GM19240 (cell line): ENCODE results near the gene SNX24.
A peak's percentile ranks its signal among the peaks of the same experiment; 100 is the strongest.

Experiments used
- DNase-seq: peaks from one replicate; pipeline ENCODE4 v3.0.0; 2011; ENCODE audit warnings: low spot score; ENCODE audit not compliant: insufficient read length

SNX24 gene

DNA sequence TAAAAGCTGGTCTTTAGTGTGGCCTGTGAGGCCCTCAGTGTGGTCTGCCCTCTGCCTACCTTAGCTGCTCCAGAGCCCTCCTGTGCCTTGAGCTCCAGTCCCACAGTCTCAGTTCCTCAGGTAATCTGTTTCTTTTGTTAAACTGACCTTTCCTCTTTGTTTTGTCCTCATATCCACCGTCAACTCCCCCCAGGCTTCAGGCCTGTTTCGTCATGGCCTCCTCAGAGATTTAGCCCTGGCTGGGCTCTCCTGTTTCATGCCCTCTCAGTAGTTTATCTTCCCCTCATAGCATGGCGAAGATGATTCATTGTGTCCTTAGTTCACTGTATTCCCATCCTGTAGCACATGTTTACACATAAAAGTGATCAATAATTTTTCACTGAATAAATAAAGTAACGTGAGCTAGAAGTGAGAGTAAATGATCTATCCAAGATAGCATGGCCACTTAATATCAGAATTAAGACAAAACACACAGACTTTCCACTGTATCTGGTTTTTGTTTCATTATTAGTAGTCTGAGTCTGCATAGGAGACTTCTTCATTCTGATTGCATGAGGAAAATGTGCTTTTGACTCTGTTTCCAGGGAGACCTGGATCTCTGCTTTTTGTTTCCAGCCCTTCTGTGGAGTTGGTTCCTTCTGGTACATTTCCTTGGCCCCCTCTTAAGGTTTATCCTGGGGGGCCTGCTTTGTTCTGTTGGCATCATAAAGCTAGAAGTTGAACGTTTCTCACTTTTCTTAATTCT is 70.5 kb downstream of the SNX24 start:
- peak; percentile 18 for DNase-seq

- no peak for DNase-seq
Observed at GRCh38 chr5:122916490-122916889, 71.1 kb downstream of the SNX24 start.

- DNase-seq, result no peak
Observed at GRCh38 chr5:122919969-122920368, 74.6 kb downstream of the SNX24 start.

DNA sequence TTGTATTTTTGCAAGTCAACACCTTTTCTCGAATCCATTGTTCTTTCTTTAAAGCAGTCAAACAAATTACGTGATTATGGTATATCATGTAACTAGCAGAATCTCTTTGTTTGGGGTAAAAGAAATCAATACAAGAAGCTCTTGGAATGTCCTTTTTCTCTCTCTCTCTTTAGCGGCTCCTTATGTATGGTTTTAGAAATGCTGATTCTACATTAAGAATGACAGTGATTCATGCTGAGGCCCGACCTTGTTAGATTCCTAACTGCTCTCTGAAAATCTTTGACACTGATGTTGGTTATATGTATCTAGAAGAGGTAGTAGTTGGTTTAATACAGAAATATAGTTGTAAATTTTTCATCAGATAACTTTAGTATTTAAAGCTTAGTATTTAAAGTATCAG is 76.4 kb downstream of the SNX24 start:
- DNase-seq, result no peak

DNA sequence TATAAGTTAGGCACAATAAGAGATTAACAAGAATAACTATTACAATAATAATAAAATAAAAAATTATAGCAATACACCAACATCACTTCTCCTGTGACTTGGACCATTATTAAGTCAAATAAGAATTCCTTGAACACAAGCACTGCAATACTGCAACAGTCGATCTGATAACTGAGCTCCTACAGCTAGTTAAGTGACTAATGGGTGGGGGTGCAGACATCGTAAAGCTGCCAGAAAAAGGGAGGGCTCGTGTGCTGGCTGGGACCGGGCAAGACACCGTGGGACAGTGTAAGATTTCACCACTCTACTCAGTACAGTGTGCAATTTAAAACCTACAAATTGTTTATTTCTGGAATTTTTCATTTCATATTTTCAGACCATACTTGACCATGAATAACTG is 78.8 kb downstream of the SNX24 start:
- no peak for DNase-seq

DNA sequence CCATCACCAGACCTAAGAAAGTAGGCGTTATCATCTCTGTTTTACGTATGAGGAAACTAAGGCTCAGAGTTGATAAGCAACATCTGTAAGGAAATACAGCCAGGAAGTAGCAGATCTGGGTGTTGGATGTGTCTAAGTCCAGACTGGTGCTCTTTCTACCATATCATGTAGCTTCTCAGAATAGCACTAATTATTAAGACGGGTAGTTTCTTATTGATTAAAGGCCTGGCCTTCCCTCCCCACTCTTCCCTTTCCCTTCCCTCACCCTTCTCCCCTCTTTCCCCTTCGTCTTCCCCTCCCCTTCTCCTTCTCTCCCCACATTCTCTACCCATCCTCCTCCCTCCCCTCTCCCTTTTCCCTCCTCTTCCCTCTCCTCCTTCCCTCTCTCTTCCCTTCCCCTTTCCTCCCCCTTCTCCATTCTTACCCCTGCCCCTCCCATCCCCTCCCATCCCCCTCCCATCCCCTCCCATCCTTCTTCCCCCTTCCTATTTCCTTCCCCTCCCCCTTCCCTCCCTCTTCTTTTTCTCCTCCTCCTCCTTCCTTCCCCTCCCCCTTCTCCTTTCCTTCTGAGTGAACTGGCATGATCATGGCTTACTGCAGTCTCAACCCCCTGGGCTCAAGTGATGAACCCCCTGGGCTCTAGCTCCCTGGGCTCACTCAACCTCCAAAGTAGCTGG is 79.4 kb downstream of the SNX24 start:
- no peak for DNase-seq

GRCh38 chr5:122929001-122929400 is 83.6 kb downstream of the SNX24 start:
- no peak for DNase-seq

GRCh38 chr5:122929980-122930379 is 84.6 kb downstream of the SNX24 start:
- no peak for DNase-seq

- DNase-seq, result no peak
Observed at GRCh38 chr5:122933956-122934355, 88.5 kb downstream of the SNX24 start.

- no peak for DNase-seq
Observed at GRCh38 chr5:122936088-122936487, 90.7 kb downstream of the SNX24 start.

DNA sequence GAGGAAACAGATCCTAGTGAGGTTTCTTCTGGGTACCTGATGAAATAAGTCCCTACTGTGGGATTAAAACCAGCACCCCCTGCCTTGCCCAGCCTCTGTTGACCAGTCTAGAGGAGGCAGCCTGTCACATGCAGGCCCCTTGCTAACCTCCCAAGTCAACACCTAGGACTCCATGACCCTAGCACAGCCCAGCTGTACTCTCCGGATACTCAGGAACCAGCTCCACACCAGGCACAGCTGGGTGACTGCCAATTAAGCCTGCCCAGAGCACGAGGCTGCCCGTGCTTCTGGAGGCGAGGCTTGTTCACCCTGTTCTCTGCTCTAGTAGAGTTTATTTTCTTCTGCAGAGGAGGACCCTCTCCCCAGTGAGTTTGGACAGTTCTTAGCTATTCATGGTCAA is 92.5 kb downstream of the SNX24 start:
- DNase-seq, result no peak

DNA sequence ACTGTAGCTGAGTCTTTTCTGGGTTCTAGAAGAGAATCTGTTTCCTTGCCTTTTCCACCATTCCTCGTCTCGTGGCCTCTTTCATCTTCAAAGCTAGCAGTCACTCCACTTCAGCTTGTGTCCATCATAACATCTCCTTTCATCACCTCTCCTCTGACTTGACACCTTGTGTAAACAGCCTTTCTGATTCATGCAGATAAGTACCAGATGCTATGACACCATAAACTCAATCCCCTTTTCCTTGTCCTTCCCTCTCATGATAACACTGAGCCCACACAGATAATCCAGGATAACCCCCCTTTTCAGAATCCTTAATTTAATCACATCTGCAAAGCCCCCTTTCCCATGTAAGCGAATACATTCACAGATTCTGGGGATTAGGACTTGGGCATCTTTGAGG is 95.5 kb downstream of the SNX24 start:
- no peak for DNase-seq

DNA sequence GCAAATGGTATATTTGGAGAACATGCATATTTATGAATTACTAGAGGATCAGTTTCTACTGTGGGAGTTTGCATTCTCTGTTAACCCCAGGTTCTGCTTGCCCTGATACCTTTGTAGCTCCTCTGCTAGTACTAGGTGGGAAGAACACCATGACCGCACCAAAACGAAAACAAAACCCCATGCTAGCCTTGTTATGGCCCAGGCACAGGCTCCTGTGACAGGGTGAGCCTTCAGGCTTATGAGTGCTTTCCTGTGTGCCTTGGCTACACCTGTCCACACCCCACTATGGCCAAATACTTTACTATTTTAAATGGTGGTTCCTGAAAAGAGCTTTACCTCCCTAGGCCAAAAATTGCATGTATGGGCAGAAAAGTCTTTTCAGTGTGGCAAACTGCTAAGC is 96.3 kb downstream of the SNX24 start:
- no peak for DNase-seq

DNA sequence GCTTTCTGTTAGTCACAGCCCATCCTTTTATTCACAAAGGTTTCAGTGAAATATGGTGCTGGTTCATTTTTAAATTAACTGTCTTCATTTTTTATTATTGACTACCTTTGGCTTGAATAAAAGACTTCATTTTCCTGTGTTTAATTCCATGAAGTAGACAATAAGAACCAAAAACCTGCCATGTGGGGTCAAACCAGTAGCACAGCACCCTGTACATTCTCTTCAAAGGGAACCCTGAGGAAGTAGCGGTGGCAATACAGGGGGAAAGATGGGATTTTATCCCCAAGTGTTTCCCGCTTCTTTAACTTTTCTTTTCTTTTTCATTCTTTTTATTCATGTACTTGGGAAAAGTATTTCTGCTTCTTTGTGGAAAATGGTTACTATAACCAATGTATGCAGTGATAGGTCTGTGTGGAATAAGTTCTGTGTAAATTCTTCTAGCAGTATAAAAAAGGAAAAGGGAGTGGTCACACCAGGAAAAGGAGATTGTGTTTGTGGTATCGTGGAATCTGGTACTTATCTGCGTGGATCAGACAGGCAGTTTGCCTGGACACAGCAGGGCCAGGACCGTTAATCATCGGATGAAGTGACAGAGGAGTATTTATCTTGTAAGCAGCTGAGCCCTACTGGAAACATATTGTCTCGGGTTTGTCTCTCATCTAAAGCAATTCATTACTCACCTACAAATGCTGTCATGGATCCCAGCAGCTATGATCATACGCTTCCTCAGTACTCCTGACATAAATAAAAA is 96.9 kb downstream of the SNX24 start:
- DNase-seq, result no peak

- DNase-seq, result no peak
Observed at GRCh38 chr5:122943050-122943698, 97.8 kb downstream of the SNX24 start.

- DNase-seq, result no peak
Observed at GRCh38 chr5:122944051-122944450, 98.6 kb downstream of the SNX24 start.

DNA sequence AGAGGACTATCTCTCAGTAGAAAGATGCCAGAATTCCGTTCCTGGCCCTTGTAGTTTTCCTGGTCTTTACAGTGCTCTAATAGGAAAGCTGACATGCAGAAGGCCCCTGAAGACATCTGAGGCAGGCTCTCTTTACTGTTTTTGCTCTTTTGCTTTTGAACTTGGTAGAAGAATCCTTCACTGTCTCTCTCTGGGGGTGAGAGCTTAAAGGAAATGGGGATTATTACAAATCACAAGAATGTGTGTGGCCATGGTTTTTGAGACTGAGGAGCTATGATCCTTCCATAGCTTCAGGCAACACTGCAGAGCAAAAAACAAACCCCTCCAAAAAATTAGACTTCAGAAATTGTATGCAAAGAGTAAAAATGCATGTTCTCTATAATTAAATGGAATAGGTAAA is 102.0 kb downstream of the SNX24 start:
- no peak for DNase-seq

GRCh38 chr5:122947772-122948171 is 102.4 kb downstream of the SNX24 start:
- DNase-seq, result no peak

- no peak for DNase-seq
Observed at GRCh38 chr5:122948319-122948718, 102.9 kb downstream of the SNX24 start.

DNA sequence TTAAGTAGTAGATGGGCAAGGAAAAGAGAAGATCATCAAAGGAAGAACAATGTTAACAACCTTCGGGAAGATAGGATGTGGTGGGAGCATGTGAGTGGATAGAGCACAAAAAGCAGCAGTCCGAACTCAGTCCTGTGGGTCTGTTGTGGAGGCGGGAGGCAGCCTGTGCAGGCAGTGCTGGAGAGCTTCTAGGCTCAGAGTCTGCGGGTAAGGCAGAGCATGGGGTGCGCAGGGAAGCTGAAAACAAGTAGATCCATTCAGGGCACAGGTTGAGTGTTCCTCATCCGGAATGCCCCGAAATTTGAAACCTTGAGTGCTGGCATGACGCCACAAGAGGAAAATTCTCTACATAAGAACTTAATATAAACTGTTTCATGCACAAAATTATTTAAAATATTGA is 106.2 kb downstream of the SNX24 start:
- DNase-seq, result no peak

- DNase-seq, result no peak
Observed at GRCh38 chr5:122954719-122955118, 109.3 kb downstream of the SNX24 start.

GRCh38 chr5:122957457-122957856 is 112.0 kb downstream of the SNX24 start:
- no peak for DNase-seq
